ENCODE results near the gene SLC24A1.

SLC24A1 gene

DNA sequence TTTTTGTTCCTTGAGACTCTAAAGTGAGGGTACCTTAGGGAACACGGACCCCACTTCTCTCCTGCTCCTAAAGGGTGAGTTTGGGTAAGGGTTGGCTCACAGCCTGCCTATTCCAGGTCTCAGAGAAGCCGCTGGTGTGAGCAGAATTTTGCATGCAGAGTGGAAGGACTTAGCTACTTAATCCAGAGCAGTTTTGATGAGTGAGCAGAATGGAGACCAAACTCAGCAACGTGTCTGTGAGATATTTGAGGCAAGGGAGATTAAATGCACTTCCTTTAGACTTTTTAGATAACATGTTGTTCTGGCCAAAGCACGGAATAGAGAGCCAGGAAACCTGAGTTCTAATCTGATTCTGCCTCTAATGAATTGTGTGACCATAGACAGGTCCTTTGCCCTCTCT, 5.1 kb downstream of the SLC24A1 start:
- H3K4me1 ChIP-seq (ENCODE audit: control insufficient read depth, insufficient read depth, low read depth, low read length) = no peaks in the 10 kb centered on the region
- no peak overlapping the region for H3K23ac ChIP-seq (ENCODE audit: low read length in 2 of 2)
- H3K36me3 ChIP-seq (ENCODE audit: control insufficient read depth in 1 of 2, insufficient read depth in 2 of 2, low read depth in 1 of 2, low read length in 2 of 2) = peaks cover 16 to 32% of the 10 kb centered on the region in 2 experiments
- no peak overlapping the region for H3K14ac ChIP-seq (ENCODE audit: low read length in 2 of 2)
- no peak overlapping the region for H2BK5ac ChIP-seq (ENCODE audit: low read depth, low read length, poor library complexity, severe bottlenecking)
- no peaks in the 10 kb centered on the region for H3K27me3 ChIP-seq (ENCODE audit: control insufficient read depth in 1 of 2, insufficient read depth in 1 of 2, low read length in 2 of 2)
- no peak for DNase-seq
- H2BK120ac ChIP-seq (ENCODE audit: low read depth, low read length) = no peak overlapping the region
- H2AFZ ChIP-seq (ENCODE audit: low read depth, low read length) = no peak overlapping the region
- H3K18ac ChIP-seq (ENCODE audit: low read depth in 1 of 2, low read length in 2 of 2) = no peak overlapping the region
- H3K9ac ChIP-seq (ENCODE audit: low read length) = no peak overlapping the region
- H3K4me2 ChIP-seq (ENCODE audit: low read length, poor library complexity, severe bottlenecking) = no peak overlapping the region
- no peak overlapping the region for H4K91ac ChIP-seq (ENCODE audit: low read length)
- no peak overlapping the region for H4K8ac ChIP-seq (ENCODE audit: low read length)
- H2AK5ac ChIP-seq (ENCODE audit: low read length, severe bottlenecking) = no peak overlapping the region
- H3K4ac ChIP-seq (ENCODE audit: low read depth in 1 of 2, low read length in 2 of 2) = no peak overlapping the region
- no peaks in the 10 kb centered on the region for H3K9me3 ChIP-seq (ENCODE audit: control insufficient read depth, low read length)
- H2BK12ac ChIP-seq (ENCODE audit: low read length in 2 of 2) = no peak overlapping the region
- H3K79me1 ChIP-seq (replicated peaks; ENCODE audit: low read length, poor library complexity, severe bottlenecking) = no peaks in the 10 kb centered on the region
- WGBS = 70% methylated on average over 4 of the region's 4 CpGs
- no peak overlapping the region for H3K27ac ChIP-seq (ENCODE audit: low read length, poor library complexity, severe bottlenecking)
- H2BK15ac ChIP-seq (ENCODE audit: low read depth, poor library complexity, severe bottlenecking) = no peak overlapping the region
- no peak overlapping the region for H3K4me3 ChIP-seq (ENCODE audit: insufficient read depth in 1 of 2, low read depth in 1 of 2, low read length in 2 of 2)

DNA sequence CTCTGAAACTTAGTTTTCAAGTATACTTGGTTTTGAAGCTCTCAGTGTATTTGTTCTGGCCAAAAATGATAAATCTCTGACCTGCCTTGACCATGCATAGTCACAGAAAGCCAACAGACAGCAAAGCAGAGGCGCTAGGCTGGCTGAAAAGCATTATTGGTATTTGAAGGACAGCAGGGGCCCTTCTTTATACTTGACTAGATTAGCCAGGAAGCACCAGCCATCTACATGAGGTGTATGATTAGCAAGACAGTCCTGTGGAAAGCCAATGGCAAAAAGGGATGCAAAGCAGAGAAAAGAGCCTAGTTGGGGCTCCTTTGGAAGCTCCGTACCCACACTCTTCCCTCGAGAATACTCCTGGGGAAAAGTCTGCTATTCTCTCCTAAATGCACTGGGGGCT, 7.8 kb downstream of the SLC24A1 start:
- no peak overlapping the region for H3K27ac ChIP-seq (ENCODE audit: low read length, poor library complexity, severe bottlenecking)

GRCh38 chr15:65630760-65631159, 9.0 kb downstream of the SLC24A1 start:
- H2AFZ ChIP-seq (ENCODE audit: low read depth, low read length) = no peak overlapping the region
- no peaks in the 10 kb centered on the region for H3K9me3 ChIP-seq (ENCODE audit: control insufficient read depth, low read length)
- H4K8ac ChIP-seq (ENCODE audit: low read length) = no peak overlapping the region
- H3K23ac ChIP-seq (ENCODE audit: low read length in 2 of 2) = no peak overlapping the region
- H2BK5ac ChIP-seq (ENCODE audit: low read depth, low read length, poor library complexity, severe bottlenecking) = no peak overlapping the region
- no peak overlapping the region for H3K4me3 ChIP-seq (ENCODE audit: insufficient read depth in 1 of 2, low read depth in 1 of 2, low read length in 2 of 2)
- no peak overlapping the region for H3K9ac ChIP-seq (ENCODE audit: low read length)
- DNase-seq = no peak
- no peak overlapping the region for H2BK120ac ChIP-seq (ENCODE audit: low read depth, low read length)
- H3K79me1 ChIP-seq (replicated peaks; ENCODE audit: low read length, poor library complexity, severe bottlenecking) = no peaks in the 10 kb centered on the region
- no peaks in the 10 kb centered on the region for H3K27me3 ChIP-seq (ENCODE audit: control insufficient read depth in 1 of 2, insufficient read depth in 1 of 2, low read length in 2 of 2)
- no peak overlapping the region for H2BK12ac ChIP-seq (ENCODE audit: low read length in 2 of 2)
- H3K27ac ChIP-seq (ENCODE audit: low read length, poor library complexity, severe bottlenecking) = no peak overlapping the region
- no peak overlapping the region for H3K4me2 ChIP-seq (ENCODE audit: low read length, poor library complexity, severe bottlenecking)
- 96% methylated on average over 4 of the region's 5 CpGs for WGBS
- no peak overlapping the region for H2BK15ac ChIP-seq (ENCODE audit: low read depth, poor library complexity, severe bottlenecking)
- H2AK5ac ChIP-seq (ENCODE audit: low read length, severe bottlenecking) = no peak overlapping the region
- H3K4me1 ChIP-seq (ENCODE audit: control insufficient read depth, insufficient read depth, low read depth, low read length) = no peaks in the 10 kb centered on the region
- H3K14ac ChIP-seq (ENCODE audit: low read length in 2 of 2) = no peak overlapping the region
- no peak overlapping the region for H3K4ac ChIP-seq (ENCODE audit: low read depth in 1 of 2, low read length in 2 of 2)
- no peak overlapping the region for H3K18ac ChIP-seq (ENCODE audit: low read depth in 1 of 2, low read length in 2 of 2)
- H4K91ac ChIP-seq (ENCODE audit: low read length) = no peak overlapping the region
- peaks cover 1 to 7% of the 10 kb centered on the region in 2 experiments for H3K36me3 ChIP-seq (ENCODE audit: control insufficient read depth in 1 of 2, insufficient read depth in 2 of 2, low read depth in 1 of 2, low read length in 2 of 2)

More for the DNA sequence above, 7.8 kb downstream of the SLC24A1 start:
- no peak for DNase-seq
- Histone ChIP-seq H2BK12ac (ENCODE audit: low read length in 2 of 2) (no peak overlapping the region), H2AFZ (ENCODE audit: low read depth, low read length) (no peak overlapping the region), H3K9me3 (ENCODE audit: control insufficient read depth, low read length) (no peaks in the 10 kb centered on the region), H2BK120ac (ENCODE audit: low read depth, low read length) (no peak overlapping the region), H3K4me1 (ENCODE audit: control insufficient read depth, insufficient read depth, low read depth, low read length) (no peaks in the 10 kb centered on the region), H3K27me3 (ENCODE audit: control insufficient read depth in 1 of 2, insufficient read depth in 1 of 2, low read length in 2 of 2) (no peaks in the 10 kb centered on the region), H3K9ac (ENCODE audit: low read length) (no peak overlapping the region), H3K79me1 (replicated peaks; ENCODE audit: low read length, poor library complexity, severe bottlenecking) (no peaks in the 10 kb centered on the region), H2BK15ac (ENCODE audit: low read depth, poor library complexity, severe bottlenecking) (no peak overlapping the region), H3K18ac (ENCODE audit: low read depth in 1 of 2, low read length in 2 of 2) (no peak overlapping the region), H3K4me2 (ENCODE audit: low read length, poor library complexity, severe bottlenecking) (no peak overlapping the region), H3K14ac (ENCODE audit: low read length in 2 of 2) (no peak overlapping the region), H4K91ac (ENCODE audit: low read length) (no peak overlapping the region), H3K23ac (ENCODE audit: low read length in 2 of 2) (no peak overlapping the region), H2BK5ac (ENCODE audit: low read depth, low read length, poor library complexity, severe bottlenecking) (no peak overlapping the region), H3K4ac (ENCODE audit: low read depth in 1 of 2, low read length in 2 of 2) (no peak overlapping the region), H3K4me3 (ENCODE audit: insufficient read depth in 1 of 2, low read depth in 1 of 2, low read length in 2 of 2) (no peak overlapping the region), H4K8ac (ENCODE audit: low read length) (no peak overlapping the region), H2AK5ac (ENCODE audit: low read length, severe bottlenecking) (no peak overlapping the region), H3K36me3 (ENCODE audit: control insufficient read depth in 1 of 2, insufficient read depth in 2 of 2, low read depth in 1 of 2, low read length in 2 of 2) (peaks cover 12 to 19% of the 10 kb centered on the region in 2 experiments)
- WGBS = 100% methylated on average over 3 of the region's 3 CpGs

DNA sequence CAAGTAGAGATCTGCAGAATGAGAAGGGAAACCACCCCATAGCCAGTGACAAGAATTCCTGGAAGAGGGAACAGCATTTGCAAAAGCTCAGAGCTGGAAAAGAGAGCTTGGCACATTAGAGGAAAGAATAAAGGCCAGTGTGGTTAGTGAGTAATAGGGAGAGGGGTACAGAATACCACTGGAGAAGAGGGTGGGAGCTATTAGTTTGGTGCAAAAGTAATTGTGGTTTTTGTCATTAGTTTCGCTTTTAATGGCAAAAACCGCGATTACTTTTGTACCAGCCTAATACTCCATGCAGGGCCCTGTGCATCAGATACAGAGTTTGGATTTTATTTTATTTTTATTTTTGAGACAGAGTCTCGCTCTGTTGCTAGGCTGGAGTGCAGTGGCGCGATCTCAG, 9.8 kb downstream of the SLC24A1 start:
- no peak for DNase-seq
- H3K4me2 ChIP-seq (ENCODE audit: low read length, poor library complexity, severe bottlenecking) = no peak overlapping the region
- H2BK15ac ChIP-seq (ENCODE audit: low read depth, poor library complexity, severe bottlenecking) = no peak overlapping the region

More for the DNA sequence above, 9.8 kb downstream of the SLC24A1 start:
- H3K14ac ChIP-seq (ENCODE audit: low read length in 2 of 2) = no peak overlapping the region
- no peak overlapping the region for H3K9ac ChIP-seq (ENCODE audit: low read length)
- no peak overlapping the region for H2BK12ac ChIP-seq (ENCODE audit: low read length in 2 of 2)
- no peak overlapping the region for H3K18ac ChIP-seq (ENCODE audit: low read depth in 1 of 2, low read length in 2 of 2)
- no peaks in the 10 kb centered on the region for H3K9me3 ChIP-seq (ENCODE audit: control insufficient read depth, low read length)
- no peak overlapping the region for H2BK5ac ChIP-seq (ENCODE audit: low read depth, low read length, poor library complexity, severe bottlenecking)
- no peak overlapping the region for H4K91ac ChIP-seq (ENCODE audit: low read length)
- no peaks in the 10 kb centered on the region for H3K27me3 ChIP-seq (ENCODE audit: control insufficient read depth in 1 of 2, insufficient read depth in 1 of 2, low read length in 2 of 2)
- no peak overlapping the region for H3K4ac ChIP-seq (ENCODE audit: low read depth in 1 of 2, low read length in 2 of 2)
- WGBS = 95% methylated on average over 6 of the region's 6 CpGs
- no peak overlapping the region for H3K27ac ChIP-seq (ENCODE audit: low read length, poor library complexity, severe bottlenecking)
- no peaks in the 10 kb centered on the region for H3K79me1 ChIP-seq (replicated peaks; ENCODE audit: low read length, poor library complexity, severe bottlenecking)
- H3K36me3 ChIP-seq (ENCODE audit: control insufficient read depth in 1 of 2, insufficient read depth in 2 of 2, low read depth in 1 of 2, low read length in 2 of 2) = no peaks in the 10 kb centered on the region
- H2BK120ac ChIP-seq (ENCODE audit: low read depth, low read length) = no peak overlapping the region
- H2AK5ac ChIP-seq (ENCODE audit: low read length, severe bottlenecking) = no peak overlapping the region
- no peak overlapping the region for H3K4me3 ChIP-seq (ENCODE audit: insufficient read depth in 1 of 2, low read depth in 1 of 2, low read length in 2 of 2)
- no peaks in the 10 kb centered on the region for H3K4me1 ChIP-seq (ENCODE audit: control insufficient read depth, insufficient read depth, low read depth, low read length)
- H3K23ac ChIP-seq (ENCODE audit: low read length in 2 of 2) = no peak overlapping the region
- H4K8ac ChIP-seq (ENCODE audit: low read length) = no peak overlapping the region
- no peak overlapping the region for H2AFZ ChIP-seq (ENCODE audit: low read depth, low read length)
